Stimulated activated CD4-positive, alpha-beta T cell treated with anti-CD3 and anti-CD28 coated beads, Interleukin-1b, Interleukin-23, amount 100 ng/mL, for 4 hours (primary cell): Measurements from ENCODE around the gene ABCA3.
"Not testable (repeated sequence)": the region's sequence is repeated elsewhere in the genome, so short reads cannot be mapped to it uniquely, and the experiment has no call there.

Experiments
- DNase-seq, 2 donors: peaks; one replicate each; pipeline ENCODE4 v3.0.0-alpha.2; 2020; ENCODE audit warnings: low read depth in 2 of 2

Gene ABCA3

GRCh38 chr16:2257726-2258125, 82.8 kb downstream of the ABCA3 start:
- no peak for DNase-seq

- DNase-seq, result no peak
These were observed 83.9 kb downstream of the ABCA3 start for GRCh38 chr16:2256531-2257140.

GRCh38 chr16:2253293-2253692, 87.2 kb downstream of the ABCA3 start:
- DNase-seq, result no peak

GRCh38 chr16:2252806-2253148, 87.8 kb downstream of the ABCA3 start:
- DNase-seq, result no peak

GRCh38 chr16:2251296-2252111, 89.0 kb downstream of the ABCA3 start, which contains the start of gene ECI1:
Gene ECI1 (minus strand): TSS chr16:2251587. CDS start chr16:2251566, 21 bp downstream.
- peak; percentile 58 to 76 for DNase-seq

- peak; percentile 24 to 32 for DNase-seq
These were observed 89.8 kb downstream of the ABCA3 start for GRCh38 chr16:2250652-2251295.

- no peak for DNase-seq
These were observed 94.1 kb downstream of the ABCA3 start for GRCh38 chr16:2246301-2246885.

- DNase-seq, result no peak
These were observed 95.4 kb downstream of the ABCA3 start for GRCh38 chr16:2244926-2245795.

- no peak for DNase-seq
These were observed 96.2 kb downstream of the ABCA3 start for GRCh38 chr16:2244301-2244700.

- no peak for DNase-seq
These were observed 96.7 kb downstream of the ABCA3 start for GRCh38 chr16:2243781-2244180.

GRCh38 chr16:2243031-2243528, 97.4 kb downstream of the ABCA3 start:
- DNase-seq, result no peak

- DNase-seq, result no peak
These were observed 97.9 kb downstream of the ABCA3 start for GRCh38 chr16:2242598-2242997.

- DNase-seq, result not testable (repeated sequence)
These were observed 100.2 kb downstream of the ABCA3 start for GRCh38 chr16:2240331-2240730.

GRCh38 chr16:2238838-2239675, 101.5 kb downstream of the ABCA3 start:
- no peak for DNase-seq

GRCh38 chr16:2238150-2238837, 102.2 kb downstream of the ABCA3 start:
- no peak for DNase-seq

GRCh38 chr16:2237493-2238149, 102.9 kb downstream of the ABCA3 start:
- DNase-seq, result no peak

- no peak for DNase-seq
These were observed 103.4 kb downstream of the ABCA3 start for GRCh38 chr16:2237102-2237482.

GRCh38 chr16:2236337-2237101, 104.0 kb downstream of the ABCA3 start, which contains the start of gene DNASE1L2:
Gene DNASE1L2 (plus strand): TSS chr16:2236444. CDS start chr16:2236817, 373 bp downstream.
- no peak for DNase-seq
